ENCODE measurements around the gene ARSJ.

ARSJ gene

DNA sequence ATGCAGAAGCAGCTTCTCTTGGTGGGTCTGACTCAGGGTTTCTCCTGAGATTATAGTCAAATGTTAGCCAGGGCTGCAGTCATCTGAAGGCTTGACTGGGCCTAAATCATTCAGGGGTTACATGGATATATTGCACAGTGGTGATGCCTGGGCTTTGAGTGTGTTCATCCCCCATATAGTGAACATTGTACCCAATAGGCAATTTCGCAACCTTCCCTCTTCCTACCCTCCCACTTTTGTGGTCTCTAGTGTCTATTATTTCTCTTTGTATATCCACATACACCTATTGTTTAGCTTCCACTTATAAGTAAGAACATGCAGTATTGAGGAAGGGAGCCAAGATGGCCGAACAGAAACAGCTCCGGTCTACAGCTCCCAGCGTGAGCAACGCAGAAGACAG lies 127.6 kb downstream of the ARSJ start:
- Histone ChIP-seq H3K36me3 (ENCODE audit: control insufficient read depth, insufficient read depth, low read length) (no peaks in the 10 kb centered on the region), H3K27me3 (ENCODE audit: control insufficient read depth, insufficient read depth, low read length, poor library complexity, severe bottlenecking) (no peaks in the 10 kb centered on the region), H3K27ac (ENCODE audit: insufficient read depth, low read depth, low read length, poor library complexity, severe bottlenecking) (no peak overlapping the region), H3K4me1 (ENCODE audit: control insufficient read depth, insufficient read depth, low read length) (no peaks in the 10 kb centered on the region), H3K9me3 (ENCODE audit: control insufficient read depth, low read length) (no peaks in the 10 kb centered on the region), H3K4me3 (ENCODE audit: insufficient read depth, low read depth, low read length) (no peak overlapping the region)
- 94 to 95% methylated on average over 4 of the region's 5 CpGs for WGBS, 2 experiments
